Measurements from ENCODE around the gene CD248.

The CD248 gene

GRCh38 chr11:66317322-66317722 lies 478 bp upstream of the CD248 start:
- DNase-seq, result no peak
- Histone ChIP-seq H3K27me3 (peaks cover 0 to 44% of the 10 kb centered on the region in 2 donors), H3K27ac (peak overlapping the region; percentile 36 to 54), H3K9me3 (no peaks in the 10 kb centered on the region), H3K4me1 (peaks cover 0 to 46% (median 33%) of the 10 kb centered on the region in 4 donors), H3K4me3 (peak overlapping the region; percentile 44 to 59), H3K36me3 (no peaks in the 10 kb centered on the region)
- intact Hi-C loops (cut with DNase I; ENCODE audit: low total_unique reads), result no loop called here
- TF ChIP-seq CTCF (IDR thresholded peaks at IDR 0.05), result no peak

DNA sequence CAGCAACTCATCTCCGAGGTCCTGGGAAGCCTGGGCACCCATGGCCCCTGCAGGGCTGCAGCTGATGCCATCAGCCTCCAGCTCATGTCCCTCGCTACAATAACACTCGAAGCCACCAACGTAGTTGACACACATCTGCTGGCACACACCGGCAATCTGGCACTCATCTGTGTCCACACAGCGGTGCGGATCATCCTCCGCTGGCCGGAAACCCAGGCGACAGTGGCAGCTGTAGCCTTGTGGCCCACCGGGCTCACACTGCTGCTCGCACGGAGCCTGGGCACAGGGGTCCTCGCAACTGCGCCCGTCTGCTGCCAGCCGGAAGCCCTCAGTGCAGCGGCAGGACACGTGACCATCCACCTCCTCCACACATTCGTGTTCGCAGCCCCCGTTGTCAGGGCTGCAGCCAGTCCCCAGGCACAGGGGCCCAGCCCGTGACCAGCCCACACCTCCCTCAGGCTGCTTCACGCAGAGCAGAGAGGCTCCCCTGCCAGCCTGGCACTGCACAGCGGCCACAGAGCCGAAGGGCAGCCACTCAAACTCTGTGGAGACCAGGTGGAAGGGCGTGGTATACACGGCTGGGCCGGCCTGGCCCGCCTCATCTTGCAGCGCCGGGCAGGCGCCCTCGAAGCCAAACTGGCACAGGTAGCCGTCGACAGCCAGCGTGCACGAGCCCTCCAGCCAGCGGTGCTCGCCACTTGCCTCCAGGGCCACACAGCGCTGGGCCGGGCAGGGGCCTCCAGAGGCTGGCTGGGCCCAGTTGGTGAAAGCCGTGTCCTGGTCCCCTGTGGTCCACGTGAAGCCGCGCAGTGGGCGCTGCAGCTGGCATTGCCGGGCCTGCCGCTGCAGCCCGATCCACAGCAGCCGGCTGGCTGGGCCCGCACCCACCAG lies 678 bp downstream of the CD248 start:
- intact Hi-C loops (cut with DNase I; ENCODE audit: low total_unique reads), result no loop called here
- no peak for TF ChIP-seq CTCF (IDR thresholded peaks at IDR 0.05)
- Histone ChIP-seq H3K4me1 (peaks cover 0 to 50% (median 35%) of the 10 kb centered on the region in 4 donors), H3K27me3 (peaks cover 0 to 44% of the 10 kb centered on the region in 2 donors), H3K27ac (peak overlapping the region; percentile 36 to 54), H3K9me3 (no peaks in the 10 kb centered on the region), H3K36me3 (no peaks in the 10 kb centered on the region), H3K4me3 (peak overlapping the region; percentile 44 to 59)
- DNase-seq, result no peak

DNA sequence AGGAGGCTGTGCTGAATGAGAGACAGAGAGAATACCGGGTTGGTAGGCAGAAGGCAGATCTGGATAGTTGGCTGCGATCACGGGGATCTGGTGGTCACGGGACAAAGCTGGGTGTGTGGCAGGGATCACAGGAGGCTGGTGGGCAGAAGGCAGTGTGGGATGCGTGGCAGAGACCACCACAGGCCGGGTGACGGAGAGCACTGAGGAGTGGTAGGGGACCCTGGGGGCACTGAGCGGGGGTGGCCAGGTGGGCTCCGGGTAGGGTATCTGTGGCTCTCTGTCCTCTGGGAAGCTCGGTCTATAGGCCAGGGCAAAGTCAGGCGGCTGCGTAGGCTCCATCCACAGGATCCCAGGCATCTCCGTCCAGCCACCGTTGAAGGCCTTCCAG lies 1.4 kb downstream of the CD248 start:
- no peak overlapping the region for H3K27ac ChIP-seq
- intact Hi-C loops (cut with DNase I; ENCODE audit: low total_unique reads), result no loop called here
- H3K4me1 ChIP-seq, result peaks cover 0 to 50% (median 35%) of the 10 kb centered on the region in 4 donors
- H3K27me3 ChIP-seq, result peaks cover 0 to 44% of the 10 kb centered on the region in 2 donors
- no peaks in the 10 kb centered on the region for H3K9me3 ChIP-seq
- TF ChIP-seq CTCF (IDR thresholded peaks at IDR 0.05), result no peak
- H3K4me3 ChIP-seq, result peak overlapping the region; percentile 44 to 59
- no peaks in the 10 kb centered on the region for H3K36me3 ChIP-seq
- no peak for DNase-seq

DNA sequence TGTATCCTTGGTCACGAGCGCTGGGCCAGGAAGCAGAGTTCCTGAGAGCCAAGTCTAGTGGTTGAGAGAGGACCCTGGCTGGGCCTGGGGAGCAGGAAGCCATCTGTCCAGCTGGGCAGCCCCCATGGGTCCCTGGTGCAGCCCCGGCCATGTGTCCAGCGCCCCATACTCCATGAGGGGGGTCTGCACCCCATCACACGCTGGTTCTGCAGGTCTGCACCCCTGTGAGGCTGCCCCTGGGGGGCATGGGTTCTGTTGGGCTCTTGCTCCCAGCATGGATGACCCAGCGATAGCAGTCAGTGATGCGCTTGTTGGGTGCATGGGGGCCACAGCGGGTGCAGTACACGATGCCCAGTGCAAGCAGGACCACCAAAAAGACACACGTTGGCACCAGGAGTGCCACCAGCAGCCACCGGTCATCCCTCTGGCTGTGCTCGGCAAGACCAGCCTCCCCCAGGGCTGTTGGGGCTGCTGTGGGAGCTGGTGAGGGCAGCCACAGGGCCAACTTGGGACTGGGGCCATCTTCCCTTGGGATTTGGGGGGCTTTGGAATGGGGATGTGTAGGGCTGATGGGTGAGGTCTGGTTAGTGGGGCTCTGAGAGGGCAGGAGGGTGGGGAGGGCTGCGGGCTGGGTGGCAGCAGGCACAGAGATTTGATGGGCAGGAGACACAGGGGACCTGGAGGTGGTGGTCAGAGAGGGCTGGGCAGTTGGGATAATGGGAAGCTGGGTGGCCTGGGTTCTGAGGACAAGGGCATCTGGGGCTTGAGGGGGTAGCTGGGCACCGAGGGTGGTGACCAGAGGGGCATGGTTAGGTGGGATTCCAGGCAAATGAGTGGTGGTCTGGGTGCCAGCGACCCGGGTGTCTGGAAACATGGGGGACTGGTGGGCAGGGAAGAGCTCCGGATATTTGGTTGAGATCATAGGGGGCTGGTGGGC lies 2.0 kb downstream of the CD248 start:
- Histone ChIP-seq H3K27ac (no peak overlapping the region), H3K9me3 (no peaks in the 10 kb centered on the region), H3K27me3 (peaks cover 0 to 44% of the 10 kb centered on the region in 2 donors), H3K36me3 (no peaks in the 10 kb centered on the region), H3K4me1 (peaks cover 0 to 50% (median 35%) of the 10 kb centered on the region in 4 donors), H3K4me3 (peak overlapping the region; percentile 44 to 59)
- TF ChIP-seq CTCF (IDR thresholded peaks at IDR 0.05), result no peak
- intact Hi-C loops (cut with DNase I; ENCODE audit: low total_unique reads), result loop anchor here (5.0 kb wide), 2 partner anchors 32 to 72 kb away; partner anchors contain the start of genes B4GAT1 and BRMS1
- DNase-seq, result no peak

DNA sequence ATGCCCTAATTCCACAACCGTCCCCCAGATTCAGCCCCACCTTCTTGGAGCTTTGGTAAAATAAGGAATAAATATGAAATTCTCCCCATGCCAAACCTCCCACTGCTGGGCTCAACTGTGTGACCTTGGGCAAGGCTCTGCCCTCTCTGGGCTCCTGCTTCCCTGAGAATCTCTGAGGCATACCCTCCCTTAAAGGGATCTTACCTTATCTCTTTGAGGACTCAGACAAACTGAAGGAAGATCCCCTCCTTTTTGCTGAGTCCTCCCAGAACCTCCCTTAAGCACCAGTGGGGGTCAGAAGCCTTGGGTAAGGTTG lies 2.7 kb downstream of the CD248 start:
- Histone ChIP-seq H3K9me3 (no peaks in the 10 kb centered on the region), H3K27me3 (peaks cover 0 to 44% of the 10 kb centered on the region in 2 donors), H3K36me3 (no peaks in the 10 kb centered on the region), H3K27ac (peak overlapping the region; percentile 57 to 69), H3K4me1 (peaks cover 0 to 50% (median 35%) of the 10 kb centered on the region in 4 donors), H3K4me3 (peak overlapping the region in 1 of 2 donors; percentile 58)
- no peak for TF ChIP-seq CTCF (IDR thresholded peaks at IDR 0.05)
- DNase-seq, result no peak
- intact Hi-C loops (cut with DNase I; ENCODE audit: low total_unique reads), result loop anchor here (5.0 kb wide), 2 partner anchors 33 to 73 kb away; partner anchors contain the start of genes B4GAT1 and BRMS1

Measured in tibial artery (tissue), 4 donors.